Neuronal stem cell (in vitro differentiated cells): ENCODE data around the gene OR2A14.

Experiments
- DNase-seq: peaks from one replicate; pipeline ENCODE4 v3.0.0-alpha.2; 2013; ENCODE audit warnings: low spot score
- H2AFZ ChIP-seq: one replicate; pipeline ENCODE4 v1.6.1; 2013; ENCODE audit warnings: mild to moderate bottlenecking, low read length, inconsistent platforms
- H2AK5ac ChIP-seq: 2 replicates; pipeline ENCODE4 v1.6.1; 2013; ENCODE audit warnings: low read depth, mild to moderate bottlenecking, inconsistent platforms, low read length, moderate library complexity, mixed read lengths
- H2BK120ac ChIP-seq: 2 replicates; pipeline ENCODE4 v1.6.1; 2013; ENCODE audit warnings: low read depth, mild to moderate bottlenecking, inconsistent platforms, low read length, moderate library complexity, mixed read lengths
- H2BK12ac ChIP-seq: one replicate; pipeline ENCODE4 v1.6.1; 2013; ENCODE audit warnings: low read length, inconsistent platforms
- H2BK15ac ChIP-seq: 2 replicates; pipeline ENCODE4 v1.6.1; 2013; ENCODE audit warnings: mild to moderate bottlenecking, low read length, inconsistent platforms, mixed read lengths
- H2BK5ac ChIP-seq: one replicate; pipeline ENCODE4 v1.6.1; 2013; ENCODE audit warnings: inconsistent platforms, mild to moderate bottlenecking, low read length, moderate library complexity
- H3K14ac ChIP-seq: one replicate; pipeline ENCODE4 v1.6.1; 2013; ENCODE audit warnings: low read length, inconsistent platforms
- H3K18ac ChIP-seq: 2 replicates; pipeline ENCODE4 v1.6.1; 2013; ENCODE audit warnings: low read length, inconsistent platforms
- H3K23ac ChIP-seq: 2 replicates; pipeline ENCODE4 v1.6.1; 2013; ENCODE audit warnings: low read depth, mild to moderate bottlenecking, mixed read lengths, low read length, inconsistent platforms; ENCODE audit not compliant: poor library complexity
- H3K27ac ChIP-seq: replicated peaks from 3 replicates; pipeline ENCODE4 v1.5.1; 2013; ENCODE audit warnings: low read length, inconsistent platforms
- H3K27me3 ChIP-seq, 3 experiments: 2 replicates each; pipeline ENCODE4 v1.6.1; 2013; ENCODE audit warnings: low read length in 3 of 3, mild to moderate bottlenecking in 2 of 3, inconsistent platforms in 1 of 3, low read depth in 1 of 3, mixed read lengths in 1 of 3, moderate library complexity in 1 of 3; ENCODE audit not compliant: control insufficient read depth in 3 of 3, insufficient read depth in 3 of 3
- H3K36me3 ChIP-seq, 2 donors: replicated peaks in 1 of 2; 2 replicates each; pipeline ENCODE4 v1.6.1; 2013; ENCODE audit warnings: low read length in 2 of 2; ENCODE audit not compliant: control insufficient read depth in 2 of 2, insufficient read depth in 2 of 2
- H3K4ac ChIP-seq: 2 replicates; pipeline ENCODE4 v1.6.1; 2013; ENCODE audit warnings: inconsistent platforms, mild to moderate bottlenecking, low read length, moderate library complexity
- H3K4me1 ChIP-seq, 2 donors: 1 replicate in 1 of 2; 2 replicates in 1 of 2; pipeline ENCODE4 v1.6.1; 2013; ENCODE audit warnings: low read length in 2 of 2, low read depth in 1 of 2; ENCODE audit not compliant: control insufficient read depth in 2 of 2, insufficient read depth in 1 of 2
- H3K4me2 ChIP-seq: one replicate; pipeline ENCODE4 v1.6.1; 2013; ENCODE audit warnings: mild to moderate bottlenecking, low read length, inconsistent platforms; ENCODE audit not compliant: insufficient read depth, poor library complexity, severe bottlenecking
- H3K4me3 ChIP-seq, 2 donors: 2 replicates each; pipeline ENCODE4 v1.5.1; 2013; ENCODE audit warnings: low read length in 2 of 2, mild to moderate bottlenecking in 2 of 2, inconsistent platforms in 1 of 2, moderate library complexity in 1 of 2
- H3K79me1 ChIP-seq: one replicate; pipeline ENCODE4 v1.6.1; 2013; ENCODE audit warnings: low read depth, mild to moderate bottlenecking, inconsistent platforms, low read length, moderate library complexity
- H3K9ac ChIP-seq: one replicate; pipeline ENCODE4 v1.6.1; 2013; ENCODE audit warnings: mild to moderate bottlenecking, low read depth, low read length, inconsistent platforms; ENCODE audit not compliant: poor library complexity
- H3K9me3 ChIP-seq, 2 donors: replicated peaks in 1 of 2; 2 replicates each; pipeline versions ENCODE3 to v1.6.1; 2013; ENCODE audit warnings: low read length in 2 of 2, mild to moderate bottlenecking in 2 of 2, inconsistent platforms in 1 of 2, low read depth in 1 of 2, mixed read lengths in 1 of 2, moderate library complexity in 1 of 2; ENCODE audit not compliant: control insufficient read depth in 2 of 2, insufficient read depth in 1 of 2
- H4K8ac ChIP-seq: one replicate; pipeline ENCODE4 v1.6.1; 2013; ENCODE audit warnings: low read depth, mild to moderate bottlenecking, inconsistent platforms, low read length, moderate library complexity
- H4K91ac ChIP-seq: one replicate; pipeline ENCODE4 v1.6.1; 2013; ENCODE audit warnings: low read length, low read depth, mild to moderate bottlenecking, inconsistent platforms; ENCODE audit not compliant: poor library complexity
- WGBS, 2 donors: extraction: QIAGEN DNeasy Blood & Tissue Kit; methylation state at CpG; one replicate each; pipeline ENCODE4 v1.1.7; 2013; ENCODE audit warnings: missing lambda C conversion rate in 2 of 2, mixed read lengths in 1 of 2; ENCODE audit not compliant: insufficient read length in 2 of 2, insufficient replicate concordance in 1 of 2; ENCODE audit errors: extremely low coverage in 2 of 2; 5-methylcytosine and 5-hydroxymethylcytosine counted together

OR2A14 gene

GRCh38 chr7:144087230-144087629 is 35.7 kb upstream of the OR2A14 start:
- H3K79me1 ChIP-seq: peaks cover 2% of the 10 kb centered on the region
- no CpG with 5 or more reads among the region's 1 CpG for WGBS, 2 donors

GRCh38 chr7:144090667-144091066 is 32.3 kb upstream of the OR2A14 start:
- no CpG with 5 or more reads among the region's 3 CpGs for WGBS, 2 donors
- Histone ChIP-seq H2BK5ac (no peak overlapping the region), H3K14ac (no peak overlapping the region)

More at GRCh38 chr7:144087230-144087629, 35.7 kb upstream of the OR2A14 start:
- no peak overlapping the region for H3K9ac ChIP-seq
- no peak overlapping the region for H3K4me3 ChIP-seq
- H4K91ac ChIP-seq: no peak overlapping the region
- H2BK15ac ChIP-seq: no peak overlapping the region
- no peaks in the 10 kb centered on the region for H3K9me3 ChIP-seq
- H3K4ac ChIP-seq: no peak overlapping the region
- H2AFZ ChIP-seq: no peak overlapping the region
- no peak overlapping the region for H3K18ac ChIP-seq
- DNase-seq: no peak
- H3K4me1 ChIP-seq: no peaks in the 10 kb centered on the region
- no peak overlapping the region for H3K23ac ChIP-seq
- H2BK120ac ChIP-seq: no peak overlapping the region
- no peak overlapping the region for H4K8ac ChIP-seq
- no peak overlapping the region for H2BK5ac ChIP-seq
- H3K27ac ChIP-seq: no peak overlapping the region
- H3K27me3 ChIP-seq: no peaks in the 10 kb centered on the region
- no peak overlapping the region for H2AK5ac ChIP-seq
- H2BK12ac ChIP-seq: no peak overlapping the region
- H3K14ac ChIP-seq: no peak overlapping the region
- no peaks in the 10 kb centered on the region for H3K36me3 ChIP-seq
- no peak overlapping the region for H3K4me2 ChIP-seq

GRCh38 chr7:144098776-144099175 is 24.2 kb upstream of the OR2A14 start:
- H2AFZ ChIP-seq: no peak overlapping the region
- no peak overlapping the region for H3K4ac ChIP-seq
- no peak overlapping the region for H2BK5ac ChIP-seq
- no peak overlapping the region for H2AK5ac ChIP-seq
- no peaks in the 10 kb centered on the region for H3K27me3 ChIP-seq
- H3K4me2 ChIP-seq: no peak overlapping the region
- no peak overlapping the region for H3K14ac ChIP-seq
- H3K36me3 ChIP-seq: no peaks in the 10 kb centered on the region
- H3K9me3 ChIP-seq: no peaks in the 10 kb centered on the region
- no peak overlapping the region for H3K4me3 ChIP-seq
- H2BK15ac ChIP-seq: no peak overlapping the region
- no peak overlapping the region for H3K18ac ChIP-seq
- no peak overlapping the region for H3K9ac ChIP-seq
- no peak overlapping the region for H2BK12ac ChIP-seq
- DNase-seq: no peak
- no peaks in the 10 kb centered on the region for H3K79me1 ChIP-seq
- no peak overlapping the region for H3K23ac ChIP-seq
- no peak overlapping the region for H2BK120ac ChIP-seq
- H3K27ac ChIP-seq: no peak overlapping the region
- no peak overlapping the region for H4K91ac ChIP-seq
- H3K4me1 ChIP-seq: no peaks in the 10 kb centered on the region
- H4K8ac ChIP-seq: no peak overlapping the region

More at GRCh38 chr7:144090667-144091066, 32.3 kb upstream of the OR2A14 start:
- H2BK120ac ChIP-seq: no peak overlapping the region
- no peaks in the 10 kb centered on the region for H3K9me3 ChIP-seq
- no peak overlapping the region for H3K4ac ChIP-seq
- H2BK15ac ChIP-seq: no peak overlapping the region
- H3K9ac ChIP-seq: no peak overlapping the region
- no peak overlapping the region for H2BK12ac ChIP-seq
- no peak overlapping the region for H3K23ac ChIP-seq
- H2AK5ac ChIP-seq: no peak overlapping the region
- no peak overlapping the region for H3K18ac ChIP-seq
- H3K27me3 ChIP-seq: no peaks in the 10 kb centered on the region
- H3K36me3 ChIP-seq: no peaks in the 10 kb centered on the region
- H3K79me1 ChIP-seq: no peaks in the 10 kb centered on the region
- H3K27ac ChIP-seq: no peak overlapping the region
- H3K4me1 ChIP-seq: no peaks in the 10 kb centered on the region
- H4K8ac ChIP-seq: no peak overlapping the region
- H3K4me2 ChIP-seq: no peak overlapping the region
- DNase-seq: no peak
- no peak overlapping the region for H3K4me3 ChIP-seq
- no peak overlapping the region for H2AFZ ChIP-seq
- H4K91ac ChIP-seq: no peak overlapping the region

GRCh38 chr7:144100607-144101006 is 22.4 kb upstream of the OR2A14 start:
- no peak overlapping the region for H4K8ac ChIP-seq
- no CpG with 5 or more reads among the region's 3 CpGs for WGBS, 2 donors
- H3K9me3 ChIP-seq: no peaks in the 10 kb centered on the region
- no peak overlapping the region for H3K14ac ChIP-seq
- no peak overlapping the region for H3K4ac ChIP-seq
- H2AK5ac ChIP-seq: no peak overlapping the region
- H3K4me1 ChIP-seq: no peaks in the 10 kb centered on the region
- no peak overlapping the region for H2BK12ac ChIP-seq
- H3K36me3 ChIP-seq: no peaks in the 10 kb centered on the region
- no peaks in the 10 kb centered on the region for H3K27me3 ChIP-seq
- H3K23ac ChIP-seq: no peak overlapping the region
- no peak overlapping the region for H3K18ac ChIP-seq
- H2BK15ac ChIP-seq: no peak overlapping the region
- no peak overlapping the region for H3K4me2 ChIP-seq
- no peaks in the 10 kb centered on the region for H3K79me1 ChIP-seq
- no peak overlapping the region for H3K9ac ChIP-seq
- H2BK5ac ChIP-seq: no peak overlapping the region
- no peak overlapping the region for H2BK120ac ChIP-seq
- no peak overlapping the region for H2AFZ ChIP-seq
- no peak overlapping the region for H4K91ac ChIP-seq
- no peak overlapping the region for H3K4me3 ChIP-seq
- no peak for DNase-seq
- no peak overlapping the region for H3K27ac ChIP-seq
